LNCaP clone FGC (cell line): ENCODE measurements around the gene BCOR.

Source experiments
- DNase-seq: peaks from one replicate; pipeline ENCODE4 v3.0.0-alpha.2; 2011; ENCODE audit warnings: low read depth
- H3K4me3 ChIP-seq: 2 replicates; pipeline ENCODE4 v1.5.1; 2011; ENCODE audit warnings: mild to moderate bottlenecking, low read depth, low read length, control low read depth
- CTCF ChIP-seq: IDR thresholded peaks from 2 replicates; pipeline ENCODE4 v1.5.1; 2012; ENCODE audit warnings: mild to moderate bottlenecking; ENCODE audit not compliant: control insufficient read depth, insufficient read depth; ENCODE audit errors: extremely low read depth

BCOR gene

GRCh38 chrX:40022421-40022820 is 75.3 kb downstream of the BCOR start:
- no peak for TF ChIP-seq CTCF
- no peak for DNase-seq
- no peak overlapping the region for H3K4me3 ChIP-seq

- no peak overlapping the region for H3K4me3 ChIP-seq
- DNase-seq: no peak
- TF ChIP-seq CTCF: no peak
These were observed 76.1 kb downstream of the BCOR start for GRCh38 chrX:40021647-40022046.

- H3K4me3 ChIP-seq: no peak overlapping the region
- no peak for TF ChIP-seq CTCF
- DNase-seq: no peak
These were observed 78.2 kb downstream of the BCOR start for GRCh38 chrX:40019541-40019940.

- no peak for TF ChIP-seq CTCF
- no peak overlapping the region for H3K4me3 ChIP-seq
- DNase-seq: no peak
These were observed 79.7 kb downstream of the BCOR start for GRCh38 chrX:40018041-40018440.

- TF ChIP-seq CTCF: no peak
- no peak overlapping the region for H3K4me3 ChIP-seq
- DNase-seq: no peak
These were observed 81.0 kb downstream of the BCOR start for GRCh38 chrX:40016749-40017148.

GRCh38 chrX:40015693-40016092 is 82.1 kb downstream of the BCOR start:
- H3K4me3 ChIP-seq: no peak overlapping the region
- TF ChIP-seq CTCF: no peak
- DNase-seq: no peak
